ENCODE results near the gene FUT8. TPM values are rescaled to one million over a fixed set of nuclear protein-coding genes. Genes with fewer than 3 reads are reported as not detected.

FUT8 gene
- total RNA-seq, 1 donor from 2014 or later = 131 TPM

- peaks cover 6% of the 10 kb centered on the region for H3K9me3 Mint-ChIP-seq
These were observed 35.0 kb upstream of the FUT8 start for GRCh38 chr14:65377576-65377975.

GRCh38 chr14:65382586-65382985 lies 29.9 kb upstream of the FUT8 start:
- Histone ChIP-seq H3K4me2 (no peak overlapping the region), H3K4me3 (no peak overlapping the region), H3K9me3 (ENCODE audit: low read depth) (no peaks in the 10 kb centered on the region), H3K27ac (no peak overlapping the region), H3F3A (ENCODE audit: low read depth) (no peaks in the 10 kb centered on the region), H3K4me1 (no peaks in the 10 kb centered on the region), H4K20me1 (ENCODE audit: low read depth) (no peaks in the 10 kb centered on the region), H3K27me3 (no peaks in the 10 kb centered on the region), H3K36me3 (no peaks in the 10 kb centered on the region), H3K9ac (no peak overlapping the region), H3K79me2 (ENCODE audit: low read depth) (no peaks in the 10 kb centered on the region), H2AFZ (replicated peaks) (no peak overlapping the region)
- peaks cover 6% of the 10 kb centered on the region for H3K9me3 Mint-ChIP-seq
- no peak overlapping the region for H3K4me3 Mint-ChIP-seq
- DNase-seq (ENCODE audit: low spot score) = no peak
- TF ChIP-seq EZH2phosphoT487 (IDR thresholded peaks at IDR 0.05) (no peak), EZH2 (IDR thresholded peaks at IDR 0.05) (no peak)
- H3K4me1 Mint-ChIP-seq = no peaks in the 10 kb centered on the region
- peaks cover 2% of the 10 kb centered on the region for H3K36me3 Mint-ChIP-seq
- no peak overlapping the region for H3K27ac Mint-ChIP-seq
- peaks cover 2% of the 10 kb centered on the region for H3K27me3 Mint-ChIP-seq (ENCODE audit: insufficient read depth, low read depth)

More at GRCh38 chr14:65377576-65377975, 35.0 kb upstream of the FUT8 start:
- H4K20me1 ChIP-seq (ENCODE audit: low read depth) = no peaks in the 10 kb centered on the region
- TF ChIP-seq CTCF (IDR thresholded peaks at IDR 0.05) (no peak), EZH2 (IDR thresholded peaks at IDR 0.05) (no peak), EZH2phosphoT487 (IDR thresholded peaks at IDR 0.05) (no peak)
- H3K27me3 ChIP-seq = no peaks in the 10 kb centered on the region
- H2AFZ ChIP-seq (replicated peaks) = peak overlapping the region; percentile 80
- no peak for DNase-seq (ENCODE audit: low spot score)
- no peak overlapping the region for H3K27ac Mint-ChIP-seq
- no peak overlapping the region for H3K9ac ChIP-seq
- no peaks in the 10 kb centered on the region for H3F3A ChIP-seq (ENCODE audit: low read depth)
- H3K27ac ChIP-seq = no peak overlapping the region
- H3K4me1 ChIP-seq = no peaks in the 10 kb centered on the region
- no peaks in the 10 kb centered on the region for H3K36me3 ChIP-seq
- H3K79me2 ChIP-seq (ENCODE audit: low read depth) = no peaks in the 10 kb centered on the region
- H3K4me3 Mint-ChIP-seq = no peak overlapping the region
- H3K4me2 ChIP-seq = no peak overlapping the region
- no peaks in the 10 kb centered on the region for H3K4me1 Mint-ChIP-seq
- H3K9me3 ChIP-seq (ENCODE audit: low read depth) = no peaks in the 10 kb centered on the region
- no peak overlapping the region for H3K4me3 ChIP-seq
- no peaks in the 10 kb centered on the region for H3K27me3 Mint-ChIP-seq (ENCODE audit: insufficient read depth, low read depth)
- H3K36me3 Mint-ChIP-seq = peaks cover 2% of the 10 kb centered on the region

GRCh38 chr14:65387171-65387570 lies 25.4 kb upstream of the FUT8 start:
- Histone ChIP-seq H3K27me3 (no peaks in the 10 kb centered on the region), H3K79me2 (ENCODE audit: low read depth) (no peaks in the 10 kb centered on the region), H3K27ac (no peak overlapping the region), H3K4me2 (no peak overlapping the region), H3F3A (ENCODE audit: low read depth) (no peaks in the 10 kb centered on the region), H4K20me1 (ENCODE audit: low read depth) (no peaks in the 10 kb centered on the region), H3K36me3 (no peaks in the 10 kb centered on the region), H2AFZ (replicated peaks) (no peak overlapping the region), H3K4me1 (no peaks in the 10 kb centered on the region), H3K9ac (no peak overlapping the region), H3K4me3 (no peak overlapping the region), H3K9me3 (ENCODE audit: low read depth) (no peaks in the 10 kb centered on the region)
- H3K27me3 Mint-ChIP-seq (ENCODE audit: insufficient read depth, low read depth) = peaks cover 2% of the 10 kb centered on the region
- no peak for TF ChIP-seq EZH2phosphoT487 (IDR thresholded peaks at IDR 0.05)
- no peak for TF ChIP-seq EZH2 (IDR thresholded peaks at IDR 0.05)
- TF ChIP-seq CTCF (IDR thresholded peaks at IDR 0.05) = no peak
- no peak overlapping the region for H3K4me3 Mint-ChIP-seq
- H3K27ac Mint-ChIP-seq = no peak overlapping the region
- DNase-seq (ENCODE audit: low spot score) = no peak
- H3K36me3 Mint-ChIP-seq = no peaks in the 10 kb centered on the region
- H3K9me3 Mint-ChIP-seq = no peaks in the 10 kb centered on the region
- H3K4me1 Mint-ChIP-seq = no peaks in the 10 kb centered on the region

- H3K36me3 ChIP-seq = no peaks in the 10 kb centered on the region
- DNase-seq (ENCODE audit: low spot score) = no peak
- H3K4me2 ChIP-seq = no peak overlapping the region
- H3K27me3 ChIP-seq = no peaks in the 10 kb centered on the region
- H4K20me1 ChIP-seq (ENCODE audit: low read depth) = no peaks in the 10 kb centered on the region
- H3K36me3 Mint-ChIP-seq = no peaks in the 10 kb centered on the region
- H3K27me3 Mint-ChIP-seq (ENCODE audit: insufficient read depth, low read depth) = peaks cover 2% of the 10 kb centered on the region
- H3F3A ChIP-seq (ENCODE audit: low read depth) = no peaks in the 10 kb centered on the region
- H3K4me3 Mint-ChIP-seq = no peak overlapping the region
- no peaks in the 10 kb centered on the region for H3K79me2 ChIP-seq (ENCODE audit: low read depth)
- H3K4me1 ChIP-seq = no peaks in the 10 kb centered on the region
- no peaks in the 10 kb centered on the region for H3K4me1 Mint-ChIP-seq
- no peak overlapping the region for H3K4me3 ChIP-seq
- H3K27ac Mint-ChIP-seq = no peak overlapping the region
- no peak overlapping the region for H3K27ac ChIP-seq
- H3K9me3 Mint-ChIP-seq = no peaks in the 10 kb centered on the region
- TF ChIP-seq EZH2 (IDR thresholded peaks at IDR 0.05) = no peak
- TF ChIP-seq CTCF (IDR thresholded peaks at IDR 0.05) = no peak
- TF ChIP-seq EZH2phosphoT487 (IDR thresholded peaks at IDR 0.05) = no peak
- H3K9me3 ChIP-seq (ENCODE audit: low read depth) = no peaks in the 10 kb centered on the region
- H3K9ac ChIP-seq = no peak overlapping the region
- H2AFZ ChIP-seq (replicated peaks) = no peak overlapping the region
These were observed 24.9 kb upstream of the FUT8 start for GRCh38 chr14:65387628-65388027.

Data from neural progenitor cell (in vitro differentiated cells).